Nephron (organoid): ENCODE measurements around the gene SPPL2B.
A peak's percentile ranks its signal among the peaks of the same experiment; 100 is the strongest.

ENCODE experiments used
- H3K27ac Mint-ChIP-seq, 3 experiments: 2 replicates each; pipeline ENCODE4 v1.8.0; 2020; ENCODE audit warnings: mixed read lengths in 3 of 3, mild to moderate bottlenecking in 2 of 3, moderate library complexity in 1 of 3
- H3K27me3 Mint-ChIP-seq: 2 replicates; pipeline ENCODE4 v1.8.0; 2021; ENCODE audit warnings: low read depth, mild to moderate bottlenecking, moderate library complexity, mixed read lengths
- H3K36me3 Mint-ChIP-seq: 2 replicates; pipeline ENCODE4 v1.8.0; 2020; ENCODE audit warnings: low read depth, mixed read lengths
- H3K4me1 Mint-ChIP-seq: 2 replicates; pipeline ENCODE4 v1.8.0; 2020; ENCODE audit warnings: mixed read lengths
- H3K4me3 Mint-ChIP-seq, 3 experiments: 2 replicates each; pipeline ENCODE4 v1.8.0; 2020; ENCODE audit warnings: mild to moderate bottlenecking in 3 of 3, mixed read lengths in 3 of 3, moderate library complexity in 2 of 3
- H3K9me3 Mint-ChIP-seq: 2 replicates; pipeline ENCODE4 v1.8.0; 2020; ENCODE audit warnings: mixed read lengths
- CTCF ChIP-seq, 3 experiments: fragments of 200-600 bp; sonication (generic); IDR thresholded peaks; one replicate each; pipeline ENCODE4 v1.5.0; 2021; ENCODE audit warnings: antibody characterized with exemption in 3 of 3; ENCODE audit not compliant: unreplicated experiment in 3 of 3

Gene SPPL2B

GRCh38 chr19:2300533-2300932 lies 28.0 kb upstream of the SPPL2B start:
- Mint-ChIP-seq H3K9me3 (no peaks in the 10 kb centered on the region), H3K4me1 (no peaks in the 10 kb centered on the region), H3K27me3 (peaks cover 49% of the 10 kb centered on the region), H3K27ac (no peak overlapping the region), H3K4me3 (no peak overlapping the region), H3K36me3 (no peaks in the 10 kb centered on the region)
- no peak for TF ChIP-seq CTCF (IDR thresholded peaks at IDR 0.05; ENCODE audit: unreplicated experiment in 3 of 3)

- H3K4me1 Mint-ChIP-seq: no peaks in the 10 kb centered on the region
- H3K4me3 Mint-ChIP-seq: peak overlapping the region in 2 of 3 experiments; percentile 35 to 44
- peaks cover 55% of the 10 kb centered on the region for H3K27me3 Mint-ChIP-seq
- no peaks in the 10 kb centered on the region for H3K36me3 Mint-ChIP-seq
- no peak overlapping the region for H3K27ac Mint-ChIP-seq
- H3K9me3 Mint-ChIP-seq: no peaks in the 10 kb centered on the region
- TF ChIP-seq CTCF (IDR thresholded peaks at IDR 0.05; ENCODE audit: unreplicated experiment in 3 of 3): no peak
Observed at GRCh38 chr19:2302319-2303210, 25.9 kb upstream of the SPPL2B start.

GRCh38 chr19:2303211-2303798 lies 25.2 kb upstream of the SPPL2B start:
- Mint-ChIP-seq H3K27me3 (peaks cover 54% of the 10 kb centered on the region), H3K36me3 (no peaks in the 10 kb centered on the region), H3K4me3 (no peak overlapping the region), H3K9me3 (no peaks in the 10 kb centered on the region), H3K27ac (no peak overlapping the region), H3K4me1 (no peaks in the 10 kb centered on the region)
- no peak for TF ChIP-seq CTCF (IDR thresholded peaks at IDR 0.05; ENCODE audit: unreplicated experiment in 3 of 3)

GRCh38 chr19:2305452-2306280 lies 22.8 kb upstream of the SPPL2B start:
- no peaks in the 10 kb centered on the region for H3K9me3 Mint-ChIP-seq
- TF ChIP-seq CTCF (IDR thresholded peaks at IDR 0.05; ENCODE audit: unreplicated experiment in 3 of 3): no peak
- H3K4me3 Mint-ChIP-seq: peak overlapping the region in 1 of 3 experiments; percentile 12
- no peaks in the 10 kb centered on the region for H3K36me3 Mint-ChIP-seq
- no peaks in the 10 kb centered on the region for H3K4me1 Mint-ChIP-seq
- H3K27ac Mint-ChIP-seq: no peak overlapping the region
- peaks cover 73% of the 10 kb centered on the region for H3K27me3 Mint-ChIP-seq

- H3K27ac Mint-ChIP-seq: no peak overlapping the region
- H3K9me3 Mint-ChIP-seq: no peaks in the 10 kb centered on the region
- TF ChIP-seq CTCF (IDR thresholded peaks at IDR 0.05; ENCODE audit: unreplicated experiment in 3 of 3): no peak
- H3K36me3 Mint-ChIP-seq: no peaks in the 10 kb centered on the region
- H3K4me3 Mint-ChIP-seq: no peak overlapping the region
- no peaks in the 10 kb centered on the region for H3K4me1 Mint-ChIP-seq
- H3K27me3 Mint-ChIP-seq: peaks cover 74% of the 10 kb centered on the region
Observed at GRCh38 chr19:2306281-2306806, 22.1 kb upstream of the SPPL2B start.
